Subcutaneous abdominal adipose tissue (tissue), 5 donors: ENCODE data around the gene MAB21L3.

Experiments used
- H3K27ac ChIP-seq: one replicate; pipeline ENCODE4 v1.7.0; 2013; ENCODE audit warnings: low read depth, mild to moderate bottlenecking, inconsistent platforms, low read length, moderate library complexity
- H3K27me3 ChIP-seq, 5 donors: one replicate each; pipeline ENCODE4 v1.7.0; 2013; ENCODE audit warnings: low read length in 5 of 5, inconsistent platforms in 1 of 5; ENCODE audit not compliant: control insufficient read depth in 5 of 5, insufficient read depth in 4 of 5
- H3K36me3 ChIP-seq, 5 donors: one replicate each; pipeline ENCODE4 v1.7.0; 2013; ENCODE audit warnings: low read length in 5 of 5; ENCODE audit not compliant: control insufficient read depth in 5 of 5, insufficient read depth in 5 of 5
- H3K4me1 ChIP-seq, 5 donors: one replicate each; pipeline ENCODE4 v1.7.0; 2013; ENCODE audit warnings: low read length in 5 of 5, mild to moderate bottlenecking in 3 of 5, moderate library complexity in 1 of 5; ENCODE audit not compliant: control insufficient read depth in 5 of 5, insufficient read depth in 5 of 5
- H3K4me3 ChIP-seq, 5 donors: one replicate each; pipeline ENCODE4 v1.7.0; 2013; ENCODE audit warnings: low read length in 5 of 5, low read depth in 1 of 5
- H3K9ac ChIP-seq, 5 donors: one replicate each; pipeline ENCODE4 v1.7.0; 2013; ENCODE audit warnings: low read length in 5 of 5, mild to moderate bottlenecking in 4 of 5, moderate library complexity in 3 of 5
- H3K9me3 ChIP-seq, 5 donors: one replicate each; pipeline ENCODE4 v1.7.0; 2013; ENCODE audit warnings: low read length in 5 of 5; ENCODE audit not compliant: control insufficient read depth in 5 of 5
- donor health status: healthy.
- donor health status: healthy.
- donor health status: healthy.
- donor health status: healthy.
- donor health status: healthy.

The MAB21L3 gene

GRCh38 chr1:116122955-116123757 is 12.0 kb downstream of the MAB21L3 start:
- Histone ChIP-seq H3K4me1 (peaks cover 0 to 8% (median 0%) of the 10 kb centered on the region in 5 donors), H3K36me3 (no peaks in the 10 kb centered on the region), H3K27ac (no peak overlapping the region), H3K27me3 (peaks cover 0 to 2% (median 0%) of the 10 kb centered on the region in 5 donors), H3K4me3 (peak overlapping the region in 2 of 5 donors; percentile 29 to 30), H3K9ac (no peak overlapping the region), H3K9me3 (no peaks in the 10 kb centered on the region)

DNA sequence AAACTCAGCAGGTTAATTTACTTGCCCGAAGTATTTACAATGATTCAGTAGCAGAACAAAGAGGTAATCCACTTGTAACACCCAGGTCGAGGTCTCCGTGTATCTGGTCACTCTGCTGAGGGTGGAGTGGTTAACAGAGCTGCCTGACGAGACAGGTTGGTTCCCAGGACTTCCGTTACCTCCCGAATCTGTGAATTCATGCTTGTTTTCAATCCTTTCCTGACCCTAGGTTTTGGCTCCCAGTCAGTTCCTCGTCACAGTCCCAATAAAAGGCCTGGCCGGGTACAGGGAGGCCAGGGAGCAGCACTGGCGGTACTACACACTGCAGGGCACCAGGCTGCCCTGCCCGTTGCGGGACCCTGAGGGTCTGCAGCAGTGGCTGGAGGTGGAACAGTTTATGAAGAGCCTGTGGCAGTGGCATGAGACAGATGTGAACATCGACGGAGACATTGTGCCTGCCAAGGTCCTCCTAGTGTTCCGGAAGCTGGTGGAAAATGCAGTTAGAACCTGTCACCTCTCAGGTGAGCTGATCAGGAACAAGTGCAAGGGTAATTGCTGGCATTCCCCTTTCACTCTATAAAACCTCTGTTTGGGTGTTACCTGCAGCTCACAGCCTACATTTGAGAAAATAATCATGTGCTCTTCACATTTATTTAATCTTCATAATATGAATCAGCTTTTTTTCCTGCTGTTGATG is 12.8 kb downstream of the MAB21L3 start:
- no peak overlapping the region for H3K4me3 ChIP-seq
- peaks cover 0 to 2% (median 0%) of the 10 kb centered on the region in 5 donors for H3K27me3 ChIP-seq
- H3K27ac ChIP-seq, result no peak overlapping the region
- peaks cover 0 to 8% (median 0%) of the 10 kb centered on the region in 5 donors for H3K4me1 ChIP-seq
- H3K36me3 ChIP-seq, result no peaks in the 10 kb centered on the region
- H3K9me3 ChIP-seq, result no peaks in the 10 kb centered on the region
- no peak overlapping the region for H3K9ac ChIP-seq

GRCh38 chr1:116125758-116126157 is 14.6 kb downstream of the MAB21L3 start:
- H3K4me1 ChIP-seq, result peaks cover 0 to 8% (median 0%) of the 10 kb centered on the region in 5 donors
- no peak overlapping the region for H3K9ac ChIP-seq
- no peaks in the 10 kb centered on the region for H3K9me3 ChIP-seq
- H3K27me3 ChIP-seq, result peaks cover 0 to 2% (median 0%) of the 10 kb centered on the region in 5 donors
- no peaks in the 10 kb centered on the region for H3K36me3 ChIP-seq
- no peak overlapping the region for H3K4me3 ChIP-seq
- no peak overlapping the region for H3K27ac ChIP-seq

GRCh38 chr1:116126281-116126680 is 15.1 kb downstream of the MAB21L3 start:
- Histone ChIP-seq H3K4me3 (no peak overlapping the region), H3K27me3 (peaks cover 0 to 2% (median 0%) of the 10 kb centered on the region in 5 donors), H3K9me3 (no peaks in the 10 kb centered on the region), H3K9ac (no peak overlapping the region), H3K27ac (no peak overlapping the region), H3K4me1 (peaks cover 0 to 8% (median 0%) of the 10 kb centered on the region in 5 donors), H3K36me3 (no peaks in the 10 kb centered on the region)

DNA sequence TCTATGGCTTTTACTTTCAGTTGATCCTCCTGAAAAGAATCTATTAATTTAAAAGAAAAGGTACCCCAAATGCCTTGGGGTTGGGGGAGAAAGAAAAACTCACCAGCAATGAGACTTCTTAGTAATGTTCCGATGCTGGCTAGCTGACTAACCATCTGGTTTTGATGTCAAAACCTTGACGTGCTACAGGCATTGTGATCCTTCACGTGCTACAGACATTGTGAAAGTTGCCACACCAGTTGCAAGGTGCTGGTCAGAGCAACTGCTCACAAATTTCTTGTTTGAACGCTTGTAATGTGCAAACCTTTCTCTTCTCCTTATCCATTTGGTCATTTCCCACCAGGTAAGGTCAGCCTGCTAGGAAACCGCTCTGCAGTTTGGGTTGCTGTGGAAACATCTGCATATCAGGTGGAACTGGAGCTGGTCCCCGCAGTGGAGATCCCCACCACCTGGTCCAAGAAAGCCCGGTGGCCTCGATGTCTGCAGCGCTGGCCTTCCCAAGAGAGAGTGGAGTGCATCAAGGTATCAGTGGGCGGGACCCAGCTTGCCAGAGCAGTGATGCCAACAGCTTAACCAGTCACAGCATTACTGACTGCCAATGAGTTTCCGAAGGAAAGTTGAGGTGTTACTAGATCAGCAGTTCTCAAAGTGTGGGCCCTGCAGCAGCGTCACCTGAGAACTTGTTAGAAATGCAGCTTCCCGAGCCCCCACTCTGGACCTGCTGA is 16.1 kb downstream of the MAB21L3 start:
- Histone ChIP-seq H3K36me3 (no peaks in the 10 kb centered on the region), H3K9ac (no peak overlapping the region), H3K27ac (no peak overlapping the region), H3K4me1 (peaks cover 0 to 8% (median 0%) of the 10 kb centered on the region in 5 donors), H3K27me3 (peaks cover 0 to 2% (median 0%) of the 10 kb centered on the region in 5 donors), H3K4me3 (no peak overlapping the region), H3K9me3 (no peaks in the 10 kb centered on the region)

DNA sequence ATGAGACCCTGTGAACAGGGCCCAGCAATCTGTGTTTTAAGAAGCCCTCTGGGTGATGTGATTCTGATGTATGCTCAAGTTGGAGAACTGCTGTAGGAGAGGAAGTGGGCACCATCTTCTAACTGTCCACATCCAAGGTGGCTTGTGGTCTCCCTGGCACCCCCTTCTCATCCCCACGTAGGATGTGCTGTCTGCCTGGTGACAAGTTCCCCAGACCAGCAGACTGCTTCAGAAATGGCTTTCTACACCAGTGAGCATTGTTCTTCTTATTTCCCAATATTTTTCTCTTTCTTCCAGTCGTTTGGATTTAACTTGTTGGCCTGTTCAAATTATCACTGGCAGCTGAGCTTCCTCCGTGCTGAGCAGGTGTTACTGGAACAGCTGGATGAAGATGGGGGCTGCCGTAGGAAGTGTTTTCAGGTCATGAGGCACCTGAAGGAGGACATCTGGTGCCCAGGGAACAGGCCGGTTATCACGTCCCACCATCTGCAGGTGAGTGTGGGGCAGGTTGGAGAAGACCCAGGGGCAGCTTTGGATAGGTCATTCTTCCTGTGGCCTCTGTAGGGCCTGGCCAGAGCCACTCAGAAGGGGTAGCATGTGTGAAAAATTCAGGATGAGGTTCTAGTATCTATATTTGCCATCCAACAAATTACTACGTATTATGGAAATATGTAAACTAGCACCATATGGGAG is 16.8 kb downstream of the MAB21L3 start:
- peaks cover 0 to 4% (median 0%) of the 10 kb centered on the region in 5 donors for H3K4me1 ChIP-seq
- no peak overlapping the region for H3K9ac ChIP-seq
- no peak overlapping the region for H3K27ac ChIP-seq
- H3K27me3 ChIP-seq, result peaks cover 0 to 2% (median 0%) of the 10 kb centered on the region in 5 donors
- H3K9me3 ChIP-seq, result no peaks in the 10 kb centered on the region
- no peak overlapping the region for H3K4me3 ChIP-seq
- no peaks in the 10 kb centered on the region for H3K36me3 ChIP-seq

DNA sequence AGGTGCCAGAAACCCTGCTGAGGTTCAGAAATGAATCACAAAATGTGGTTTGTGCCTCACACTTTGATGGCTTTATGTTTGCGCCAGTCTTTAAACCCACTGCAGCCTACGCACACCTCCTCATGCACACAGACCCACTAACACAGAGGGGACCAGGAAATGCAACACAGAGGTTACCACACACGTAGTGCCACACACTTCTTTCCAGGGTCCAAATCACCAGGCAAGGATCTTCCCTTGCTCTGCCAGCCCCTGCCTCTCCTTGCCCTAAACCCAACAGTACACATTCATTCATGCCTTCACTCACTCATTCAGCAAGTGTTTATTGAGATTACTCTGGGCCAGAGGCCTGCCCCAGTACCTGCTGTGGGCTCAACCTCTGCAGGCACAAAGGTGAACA is 17.5 kb downstream of the MAB21L3 start:
- Histone ChIP-seq H3K4me1 (no peaks in the 10 kb centered on the region), H3K27ac (no peak overlapping the region), H3K4me3 (no peak overlapping the region), H3K9me3 (no peaks in the 10 kb centered on the region), H3K9ac (no peak overlapping the region), H3K27me3 (peaks cover 0 to 2% (median 0%) of the 10 kb centered on the region in 5 donors), H3K36me3 (no peaks in the 10 kb centered on the region)

GRCh38 chr1:116129537-116129936 is 18.3 kb downstream of the MAB21L3 start:
- H3K27me3 ChIP-seq, result peaks cover 0 to 2% (median 0%) of the 10 kb centered on the region in 5 donors
- H3K4me1 ChIP-seq, result no peaks in the 10 kb centered on the region
- no peak overlapping the region for H3K9ac ChIP-seq
- no peaks in the 10 kb centered on the region for H3K9me3 ChIP-seq
- H3K36me3 ChIP-seq, result no peaks in the 10 kb centered on the region
- no peak overlapping the region for H3K4me3 ChIP-seq
- H3K27ac ChIP-seq, result no peak overlapping the region

DNA sequence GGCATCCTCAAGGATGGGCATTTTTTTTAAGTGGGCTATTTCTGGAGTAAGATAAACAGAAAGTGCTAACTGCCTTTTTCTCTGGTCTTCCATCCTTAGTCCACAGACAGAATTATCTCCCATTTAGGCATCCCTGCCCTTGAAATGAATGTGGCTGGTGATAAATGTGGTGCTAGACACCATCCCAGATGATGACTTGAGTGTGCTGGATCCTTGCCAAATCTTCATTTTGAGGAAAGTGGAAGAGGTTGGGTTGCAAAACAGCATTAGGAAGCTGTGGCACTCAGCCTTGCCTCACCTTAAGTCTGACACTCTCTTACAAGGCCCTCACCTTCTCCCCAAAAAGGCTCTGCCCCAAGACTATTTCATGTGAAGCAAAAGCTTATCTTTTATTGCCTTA is 19.2 kb downstream of the MAB21L3 start:
- Histone ChIP-seq H3K27me3 (peaks cover 0 to 2% (median 0%) of the 10 kb centered on the region in 5 donors), H3K4me3 (no peak overlapping the region), H3K9me3 (no peaks in the 10 kb centered on the region), H3K36me3 (no peaks in the 10 kb centered on the region), H3K27ac (no peak overlapping the region), H3K4me1 (no peaks in the 10 kb centered on the region), H3K9ac (no peak overlapping the region)
